HG03378 (cell line): Measurements from ENCODE around the gene SLC30A3.
"Not testable (repeated sequence)": the region's sequence is repeated elsewhere in the genome, so short reads cannot be mapped to it uniquely, and the experiment has no call there.

Experiments
- ATAC-seq: cut with Tn5 transposase; IDR thresholded peaks from one replicate; pipeline ENCODE4 v1.9.1; 2021; ENCODE audit warnings: mild to moderate bottlenecking, moderate library complexity; ENCODE audit not compliant: unreplicated experiment

SLC30A3 gene

DNA sequence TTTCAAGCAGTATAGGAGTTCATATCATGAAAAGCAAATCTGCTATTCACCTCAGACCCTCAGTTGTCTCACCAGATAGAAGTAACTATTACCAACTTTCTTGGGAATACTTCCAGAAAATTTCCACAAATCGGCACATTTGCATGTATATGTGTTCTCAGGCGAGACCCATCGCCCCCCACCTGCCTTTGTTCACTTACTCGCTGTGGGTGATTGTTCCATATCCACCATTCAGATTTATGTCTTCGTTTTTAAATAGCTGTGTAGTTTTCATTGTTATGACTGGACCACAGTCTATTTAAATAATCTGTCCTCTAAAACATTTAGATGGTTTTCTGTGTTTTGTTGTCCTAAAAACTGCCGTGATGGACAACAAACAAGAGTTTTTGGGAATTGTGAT lies 22.6 kb upstream of the SLC30A3 start:
- no peak for ATAC-seq

DNA sequence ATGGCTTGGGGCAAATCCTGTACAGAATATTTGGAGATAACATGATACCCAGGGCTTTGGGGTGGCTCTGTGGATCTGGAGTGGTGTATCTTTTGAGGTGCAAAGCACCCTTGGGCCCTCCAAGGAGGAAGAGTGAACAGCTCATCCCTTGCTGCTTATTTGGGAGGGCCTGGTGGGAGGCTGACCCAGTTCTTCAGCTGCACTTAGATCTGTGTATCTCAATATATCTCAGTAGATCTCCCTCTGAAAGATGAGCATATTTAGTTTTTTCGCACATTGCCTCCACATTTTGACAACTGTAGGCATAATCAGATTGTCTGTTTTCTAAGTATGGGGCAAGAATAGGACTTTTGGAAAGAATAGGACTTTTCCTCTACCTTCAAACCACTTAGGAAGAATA lies 22.1 kb upstream of the SLC30A3 start:
- no peak for ATAC-seq

DNA sequence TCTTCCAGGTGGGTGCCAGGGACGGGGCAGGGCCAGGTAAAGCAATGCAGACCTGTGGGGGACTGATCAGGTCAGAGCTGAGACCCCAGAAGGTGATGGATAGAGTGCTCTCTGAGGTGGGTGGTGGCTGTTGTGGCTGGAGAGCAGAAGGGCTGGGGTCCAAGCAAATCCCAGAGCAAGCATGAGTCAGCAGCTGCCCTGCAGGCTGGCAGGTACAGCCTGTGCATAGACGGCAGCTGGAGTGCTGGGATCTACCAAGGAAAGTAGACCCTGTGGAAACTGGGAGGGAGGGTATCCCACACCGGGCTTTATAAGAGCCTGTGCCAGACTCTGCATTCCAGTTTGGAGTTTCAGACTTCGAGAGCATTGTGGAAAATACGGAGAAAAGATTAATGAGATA lies 20.0 kb upstream of the SLC30A3 start:
- ATAC-seq: no peak

DNA sequence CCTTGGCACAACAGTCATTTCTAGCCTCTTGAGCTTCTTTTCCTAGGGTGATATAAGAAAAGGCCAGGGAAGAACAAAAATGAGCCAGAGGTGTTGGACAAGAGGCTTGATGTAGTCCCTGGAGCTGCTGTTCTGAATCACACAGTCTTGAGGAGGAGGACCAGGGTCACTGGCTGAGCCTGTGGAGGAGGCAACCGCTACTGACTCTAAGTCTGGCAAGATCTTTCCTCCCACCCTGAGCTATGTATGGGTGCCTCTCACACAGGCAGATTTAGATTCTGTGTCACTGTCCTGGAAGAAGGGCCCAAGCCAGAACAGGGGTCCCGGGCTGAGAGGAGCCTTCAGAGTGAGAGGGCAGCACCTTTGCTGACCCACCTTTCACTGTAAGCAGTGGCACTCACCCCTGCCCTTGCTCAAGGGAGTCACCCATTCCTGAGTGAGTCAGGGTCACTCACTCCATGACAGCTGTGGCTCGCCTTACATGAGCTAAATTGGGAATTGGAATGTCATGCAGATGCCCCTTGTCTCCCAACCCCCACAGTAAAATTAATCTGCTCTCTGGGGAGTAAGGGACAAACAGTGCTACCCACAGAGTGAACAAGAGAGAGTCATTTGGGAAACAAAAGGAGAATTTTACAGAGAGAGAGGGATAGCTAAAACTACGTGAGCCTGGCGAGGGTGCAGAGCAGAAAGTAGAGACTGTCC lies 19.2 kb upstream of the SLC30A3 start, which contains the start of gene TRIM54:
Gene TRIM54 (plus strand): TSS at position 575 of the 705 bp plus-strand sequence. CDS start 303 bp downstream, outside the sequence.
- ATAC-seq: no peak

GRCh38 chr2:27281442-27281841 lies 18.6 kb upstream of the SLC30A3 start:
- ATAC-seq: no peak

- ATAC-seq: no peak
Measured at GRCh38 chr2:27280826-27281225, 18.0 kb upstream of the SLC30A3 start.

- ATAC-seq: no peak
Measured at GRCh38 chr2:27278010-27278409, 15.2 kb upstream of the SLC30A3 start.

DNA sequence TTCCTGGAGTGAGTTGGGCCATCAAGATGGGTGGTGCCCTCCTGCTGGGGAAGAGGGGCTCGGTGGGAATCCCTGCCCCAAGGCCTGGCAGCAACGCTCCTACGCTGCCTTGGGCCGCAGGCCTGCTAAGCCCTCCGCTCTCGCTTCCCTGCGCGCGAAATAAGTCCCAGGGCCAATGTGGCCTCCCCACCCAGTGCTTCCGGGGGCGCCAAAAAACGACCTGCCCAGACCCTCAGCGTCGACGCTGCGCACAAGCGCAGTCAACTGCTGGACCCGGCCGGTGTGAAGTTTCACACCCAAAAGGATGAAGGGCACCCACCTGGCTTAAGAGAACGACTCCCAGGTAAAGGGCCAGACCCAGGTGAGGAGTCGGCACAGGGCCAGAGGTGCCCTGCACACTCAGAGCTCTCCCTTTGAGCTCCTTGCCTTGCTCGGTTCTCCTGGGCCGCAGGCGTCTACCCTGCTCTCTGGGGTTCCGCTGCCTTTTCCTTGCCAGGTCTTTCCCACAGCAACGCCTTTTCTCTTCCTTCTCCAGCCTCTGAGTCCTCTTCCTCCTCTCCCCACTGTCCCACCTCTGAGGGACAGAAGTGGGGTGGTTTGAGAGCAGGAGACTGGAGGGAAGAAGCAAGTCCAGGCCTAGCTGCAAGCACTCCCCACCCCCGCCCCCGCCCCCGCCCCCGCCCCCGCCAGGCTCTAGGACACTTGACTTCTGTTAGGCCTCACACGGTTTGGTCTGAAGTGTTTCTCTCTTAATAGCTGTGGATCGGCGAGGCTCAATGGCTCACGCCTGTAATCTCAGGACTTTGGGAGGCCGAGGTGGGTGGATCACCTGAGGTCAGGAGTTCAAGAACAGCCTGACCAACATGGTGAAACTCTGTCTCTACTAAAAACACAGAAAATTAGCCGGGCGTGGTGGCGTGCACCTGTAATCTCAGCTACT lies 12.6 kb upstream of the SLC30A3 start, which contains the start of gene DNAJC5G:
Gene DNAJC5G (plus strand): TSS at position 223 of the 940 bp plus-strand sequence. CDS start 1,296 bp downstream, outside the sequence.
- ATAC-seq: no peak

- not testable (repeated sequence) for ATAC-seq
Measured at GRCh38 chr2:27272537-27273522, 10.0 kb upstream of the SLC30A3 start.

- ATAC-seq: no peak
Measured at GRCh38 chr2:27271631-27272340, 8.9 kb upstream of the SLC30A3 start.

GRCh38 chr2:27270670-27271069 lies 7.8 kb upstream of the SLC30A3 start:
- no peak for ATAC-seq

GRCh38 chr2:27270131-27270530 lies 7.3 kb upstream of the SLC30A3 start:
- ATAC-seq: no peak

DNA sequence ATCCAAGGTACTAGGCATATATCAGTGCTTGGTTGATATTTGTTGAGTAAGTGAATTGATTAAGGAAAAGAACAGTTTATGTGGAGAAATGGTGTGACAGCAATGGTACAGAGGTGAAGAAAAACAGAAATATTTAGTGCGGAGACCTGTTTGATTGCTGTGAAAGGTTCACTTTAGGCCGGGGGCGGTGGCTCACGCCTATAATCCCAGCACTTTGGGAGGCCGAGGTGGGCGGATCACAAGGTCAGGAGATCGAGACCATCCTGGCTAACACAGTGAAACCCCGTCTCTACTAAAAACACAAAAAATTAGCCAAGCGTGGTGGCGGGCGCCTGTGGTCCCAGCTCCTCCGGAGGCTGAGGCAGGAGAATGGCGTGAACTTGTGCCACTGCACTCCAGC lies 5.4 kb upstream of the SLC30A3 start:
- ATAC-seq: not testable (repeated sequence)

GRCh38 chr2:27265536-27265870 lies 2.7 kb upstream of the SLC30A3 start:
- ATAC-seq: no peak

DNA sequence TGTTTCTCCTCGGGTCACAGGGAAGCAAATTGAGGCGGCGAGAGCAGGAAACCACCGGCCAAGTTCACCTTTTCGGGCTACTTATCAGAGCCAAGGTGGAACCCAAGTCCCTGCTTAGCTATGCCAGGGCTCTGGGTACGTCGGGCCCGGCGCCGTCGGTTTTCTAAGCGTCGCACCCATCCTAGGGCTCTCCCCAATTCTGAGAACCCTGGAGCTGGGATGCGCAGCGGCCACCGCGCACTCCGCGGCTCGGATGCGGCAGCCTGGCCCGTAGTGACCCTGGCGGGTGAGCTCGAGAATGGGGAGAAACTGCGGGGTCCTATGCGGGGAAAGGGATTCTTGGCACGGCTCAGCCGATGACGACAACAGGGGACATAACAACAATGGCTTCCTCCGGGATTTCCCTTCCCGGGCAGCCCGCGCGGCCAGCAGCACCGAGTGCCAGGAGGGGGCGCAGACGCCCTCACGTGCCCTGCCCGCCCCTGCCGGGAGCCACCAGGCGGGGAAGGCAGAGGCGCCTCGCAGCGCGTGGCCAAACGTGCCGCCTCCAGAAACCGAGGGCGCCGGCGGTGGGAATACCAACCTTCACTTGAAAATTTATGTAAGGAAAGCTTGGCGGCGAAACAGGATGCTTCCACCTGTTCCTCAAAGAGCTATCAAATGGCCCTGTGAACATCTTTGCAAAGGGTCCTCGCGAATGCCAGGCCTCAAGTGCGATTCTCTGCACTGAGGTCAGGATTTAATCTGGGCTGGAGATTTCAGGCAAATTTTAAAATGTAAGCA lies 2.1 kb upstream of the SLC30A3 start:
- no peak for ATAC-seq

GRCh38 chr2:27264253-27264752 lies 1.5 kb upstream of the SLC30A3 start:
- ATAC-seq: no peak

GRCh38 chr2:27263287-27264252 lies 723 bp upstream of the SLC30A3 start:
- no peak for ATAC-seq

DNA sequence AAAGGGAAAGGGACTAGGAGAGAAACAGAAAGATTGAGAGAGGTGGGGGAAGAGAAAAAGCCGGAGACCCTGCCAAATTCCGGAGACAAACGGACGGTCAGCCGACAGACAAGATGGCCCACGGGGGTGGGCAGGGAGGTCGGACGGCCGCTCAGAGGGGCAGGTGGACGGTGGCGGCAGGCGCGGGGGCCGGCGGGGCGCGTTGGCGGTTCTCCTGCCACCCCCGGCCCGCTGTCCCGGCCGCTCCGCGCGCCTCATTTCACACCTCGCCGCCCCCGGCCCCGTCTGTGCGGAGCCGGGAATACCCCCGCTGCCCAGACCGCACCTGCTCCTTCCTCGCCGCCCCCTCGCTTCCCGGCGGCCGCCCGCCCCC lies 935 bp downstream of the SLC30A3 start:
- no peak for ATAC-seq
